Osteocyte (in vitro differentiated cells): ENCODE results near the gene ZNF536. TPM values are rescaled to one million over a fixed set of nuclear protein-coding genes. Genes with fewer than 3 reads are reported as not detected.

Experiments used
- DNase-seq: peaks from one replicate; pipeline ENCODE4 v3.0.0; 2021; ENCODE audit warnings: mixed read lengths; ENCODE audit not compliant: unreplicated experiment; ENCODE audit errors: extremely low spot score
- H3K27ac Mint-ChIP-seq: one replicate; pipeline ENCODE4 v1.8.0; 2021; ENCODE audit warnings: mild to moderate bottlenecking, mixed read lengths; ENCODE audit not compliant: unreplicated experiment
- H3K27me3 Mint-ChIP-seq: one replicate; pipeline ENCODE4 v1.8.0; 2021; ENCODE audit warnings: mixed read lengths; ENCODE audit not compliant: unreplicated experiment
- H3K36me3 Mint-ChIP-seq: one replicate; pipeline ENCODE4 v1.8.0; 2021; ENCODE audit warnings: mixed read lengths; ENCODE audit not compliant: unreplicated experiment
- H3K4me1 Mint-ChIP-seq: one replicate; pipeline ENCODE4 v1.8.0; 2021; ENCODE audit warnings: mixed read lengths; ENCODE audit not compliant: unreplicated experiment
- H3K4me3 Mint-ChIP-seq: one replicate; pipeline ENCODE4 v1.8.0; 2021; ENCODE audit warnings: mild to moderate bottlenecking, moderate library complexity, mixed read lengths; ENCODE audit not compliant: unreplicated experiment
- H3K9me3 Mint-ChIP-seq: one replicate; pipeline ENCODE4 v1.8.0; 2021; ENCODE audit warnings: mixed read lengths; ENCODE audit not compliant: unreplicated experiment
- total RNA-seq: library from RNA; stranded (reverse); gene quantifications from 2 replicates; pipeline ENCODE4 v1.2.1, GENCODE V29; 2021
- TF ChIP-seq, protein P1 (sequence below): fragments of 200-600 bp; sonication (generic); IDR thresholded peaks from 2 replicates; pipeline ENCODE4 v1.5.0; 2021; ENCODE audit warnings: antibody characterized with exemption, mild to moderate bottlenecking, moderate library complexity

Gene ZNF536
- total RNA-seq, 1 donor from 2014 or later, result not detected

DNA sequence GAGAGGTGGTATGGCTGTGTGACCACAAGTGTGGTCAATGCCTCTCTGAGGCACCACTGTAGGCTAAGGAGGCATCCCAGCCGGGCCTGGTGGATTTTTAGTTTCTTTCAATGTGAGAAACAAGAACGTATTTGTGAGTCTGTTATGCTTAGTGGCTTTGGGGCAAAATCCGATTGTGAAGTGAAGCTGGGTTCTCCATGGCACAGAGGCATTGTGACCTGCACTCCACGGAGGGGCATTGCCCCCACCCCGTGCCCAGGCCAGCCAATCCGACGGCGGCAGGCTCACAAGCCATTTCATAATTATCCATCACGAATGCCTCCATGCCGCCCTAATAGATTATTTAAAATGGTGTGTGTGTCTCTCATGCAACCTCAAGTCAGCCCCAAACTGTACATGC is 151.6 kb downstream of the ZNF536 start:
- DNase-seq, result no peak
- TF ChIP-seq, protein P1, sequence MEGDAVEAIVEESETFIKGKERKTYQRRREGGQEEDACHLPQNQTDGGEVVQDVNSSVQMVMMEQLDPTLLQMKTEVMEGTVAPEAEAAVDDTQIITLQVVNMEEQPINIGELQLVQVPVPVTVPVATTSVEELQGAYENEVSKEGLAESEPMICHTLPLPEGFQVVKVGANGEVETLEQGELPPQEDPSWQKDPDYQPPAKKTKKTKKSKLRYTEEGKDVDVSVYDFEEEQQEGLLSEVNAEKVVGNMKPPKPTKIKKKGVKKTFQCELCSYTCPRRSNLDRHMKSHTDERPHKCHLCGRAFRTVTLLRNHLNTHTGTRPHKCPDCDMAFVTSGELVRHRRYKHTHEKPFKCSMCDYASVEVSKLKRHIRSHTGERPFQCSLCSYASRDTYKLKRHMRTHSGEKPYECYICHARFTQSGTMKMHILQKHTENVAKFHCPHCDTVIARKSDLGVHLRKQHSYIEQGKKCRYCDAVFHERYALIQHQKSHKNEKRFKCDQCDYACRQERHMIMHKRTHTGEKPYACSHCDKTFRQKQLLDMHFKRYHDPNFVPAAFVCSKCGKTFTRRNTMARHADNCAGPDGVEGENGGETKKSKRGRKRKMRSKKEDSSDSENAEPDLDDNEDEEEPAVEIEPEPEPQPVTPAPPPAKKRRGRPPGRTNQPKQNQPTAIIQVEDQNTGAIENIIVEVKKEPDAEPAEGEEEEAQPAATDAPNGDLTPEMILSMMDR, result no peak
- Mint-ChIP-seq H3K9me3 (peaks cover 33% of the 10 kb centered on the region), H3K4me3 (no peak overlapping the region), H3K27ac (no peak overlapping the region), H3K36me3 (no peaks in the 10 kb centered on the region), H3K4me1 (no peaks in the 10 kb centered on the region), H3K27me3 (no peaks in the 10 kb centered on the region)

DNA sequence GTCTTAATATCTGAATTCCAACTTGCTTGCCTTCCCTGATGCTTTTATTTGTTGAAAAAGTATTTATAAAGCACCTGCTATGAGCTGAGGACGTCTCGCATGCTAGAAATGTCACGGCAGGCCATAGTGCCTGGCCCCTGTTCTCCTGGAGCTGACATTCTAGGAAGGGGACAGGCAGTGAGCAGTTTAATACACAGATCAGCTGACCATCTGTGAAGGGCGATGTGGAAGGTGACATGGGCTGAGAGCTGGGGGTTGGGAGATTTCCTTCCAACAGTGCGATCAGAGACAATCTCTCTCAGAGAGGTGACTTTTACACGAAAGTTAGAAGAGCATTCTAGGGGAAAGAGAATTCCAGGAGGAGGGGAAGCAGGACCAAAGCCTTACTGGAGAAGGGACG is 153.2 kb downstream of the ZNF536 start:
- Mint-ChIP-seq H3K36me3 (no peaks in the 10 kb centered on the region), H3K4me1 (no peaks in the 10 kb centered on the region), H3K27me3 (no peaks in the 10 kb centered on the region), H3K4me3 (no peak overlapping the region), H3K27ac (no peak overlapping the region), H3K9me3 (peaks cover 24% of the 10 kb centered on the region)
- DNase-seq, result no peak
- TF ChIP-seq, protein P1, result no peak

DNA sequence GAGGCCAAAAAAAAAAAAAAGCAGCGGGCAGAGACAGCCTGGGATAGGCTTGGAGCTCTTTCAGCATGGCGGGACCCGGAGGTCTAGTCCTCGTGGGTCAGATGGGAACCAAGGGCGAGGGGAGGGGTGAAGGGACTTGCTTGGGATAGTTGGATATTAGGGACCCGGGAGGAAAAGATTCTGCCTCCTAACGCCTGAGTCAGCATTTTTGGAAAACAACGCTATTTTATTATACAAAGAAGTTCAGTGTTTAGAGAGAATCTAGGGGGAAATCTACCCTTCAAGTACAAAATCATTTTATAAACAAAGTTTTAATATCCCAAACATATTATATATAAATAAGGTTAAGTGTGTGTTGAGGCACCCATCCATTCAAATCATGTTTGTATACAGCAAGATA is 156.7 kb downstream of the ZNF536 start:
- H3K4me3 Mint-ChIP-seq, result no peak overlapping the region
- no peak for DNase-seq
- no peaks in the 10 kb centered on the region for H3K27me3 Mint-ChIP-seq
- H3K9me3 Mint-ChIP-seq, result peaks cover 28% of the 10 kb centered on the region
- no peaks in the 10 kb centered on the region for H3K36me3 Mint-ChIP-seq
- TF ChIP-seq, protein P1, result no peak
- H3K27ac Mint-ChIP-seq, result no peak overlapping the region
- H3K4me1 Mint-ChIP-seq, result no peaks in the 10 kb centered on the region

DNA sequence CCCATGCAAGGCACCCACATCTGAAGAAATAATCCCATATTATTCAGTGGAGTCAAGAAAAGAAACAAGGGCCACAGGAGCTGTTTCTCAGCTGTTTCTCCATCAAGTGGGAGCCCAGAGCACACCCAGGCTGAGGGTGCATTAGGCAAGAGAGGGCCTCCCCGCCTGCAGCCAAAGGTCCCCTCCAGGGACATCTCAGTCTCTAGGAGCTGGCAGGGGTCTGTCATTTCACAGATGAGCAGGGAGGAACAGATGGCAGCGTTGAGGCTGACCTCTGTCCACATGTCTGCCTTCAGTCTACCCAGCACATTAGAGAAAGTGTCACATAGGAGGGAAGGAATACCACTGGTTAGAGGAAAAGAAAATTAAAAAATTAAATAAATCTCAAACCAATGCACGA is 157.7 kb downstream of the ZNF536 start:
- DNase-seq, result no peak
- H3K27me3 Mint-ChIP-seq, result no peaks in the 10 kb centered on the region
- peaks cover 20% of the 10 kb centered on the region for H3K9me3 Mint-ChIP-seq
- H3K4me1 Mint-ChIP-seq, result no peaks in the 10 kb centered on the region
- TF ChIP-seq, protein P1, result no peak
- no peaks in the 10 kb centered on the region for H3K36me3 Mint-ChIP-seq
- H3K4me3 Mint-ChIP-seq, result no peak overlapping the region
- no peak overlapping the region for H3K27ac Mint-ChIP-seq

DNA sequence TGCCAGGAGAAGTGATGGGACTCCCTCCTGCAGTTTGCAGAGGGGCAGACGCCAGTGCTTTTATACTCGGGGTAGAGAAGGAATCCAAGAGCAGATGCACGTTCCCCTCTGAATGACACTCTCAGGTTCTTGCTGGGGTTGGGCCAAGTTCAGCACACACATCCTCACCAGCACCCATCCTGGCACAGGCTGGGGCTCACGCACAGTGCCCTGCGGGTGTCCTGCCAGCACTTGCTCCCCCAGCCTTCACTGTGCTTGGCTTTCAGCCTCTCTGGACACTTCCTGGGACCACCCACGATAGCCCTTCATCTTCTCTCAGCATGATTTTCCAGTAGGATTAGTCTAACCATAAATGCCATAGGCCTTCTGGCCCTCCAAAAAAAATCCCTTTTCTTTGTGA is 158.6 kb downstream of the ZNF536 start:
- Mint-ChIP-seq H3K36me3 (no peaks in the 10 kb centered on the region), H3K4me3 (no peak overlapping the region), H3K27ac (no peak overlapping the region), H3K27me3 (no peaks in the 10 kb centered on the region), H3K4me1 (no peaks in the 10 kb centered on the region), H3K9me3 (peaks cover 17% of the 10 kb centered on the region)
- TF ChIP-seq, protein P1, result no peak
- peak; percentile 80 for DNase-seq
